ENCODE data around the gene HLCS.
"Not testable (repeated sequence)": the region's sequence is repeated elsewhere in the genome, so short reads cannot be mapped to it uniquely, and the experiment has no call there.

The HLCS gene

DNA sequence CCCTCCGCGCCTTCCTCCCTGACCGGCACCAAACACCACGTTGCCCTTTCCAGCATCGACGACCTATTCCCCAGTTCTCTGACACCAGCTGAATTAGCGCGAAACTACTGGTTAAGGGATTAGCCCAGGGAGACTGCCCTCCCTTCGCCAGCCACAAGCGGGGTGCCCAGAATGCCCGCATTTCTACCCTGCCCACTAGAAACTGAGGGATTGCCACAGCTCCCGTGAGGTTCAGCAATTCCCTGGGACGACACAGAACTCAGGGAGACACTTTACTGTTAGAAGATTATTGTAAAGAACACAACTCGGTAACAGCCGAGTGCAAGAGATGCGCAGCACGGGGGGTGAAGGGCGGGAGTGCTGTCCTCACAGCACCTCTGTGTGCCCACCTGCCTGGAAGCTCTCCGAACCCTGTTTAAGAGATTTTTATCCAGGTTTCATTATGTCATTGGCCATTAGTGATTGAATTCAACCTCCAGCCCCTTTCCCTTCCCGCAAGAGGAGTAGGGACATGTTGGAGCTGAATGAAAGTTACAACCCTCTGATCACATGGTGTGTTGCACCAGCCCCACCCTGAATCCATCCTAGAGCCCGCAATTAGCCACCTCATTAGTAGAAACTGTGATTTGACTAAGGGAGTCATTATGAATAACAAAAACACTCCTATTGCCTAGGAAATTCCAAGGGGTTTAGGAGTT lies 24.2 kb upstream of the HLCS start:
- Mint-ChIP-seq H3K9me3 (no peaks in the 10 kb centered on the region), H3K27me3 (no peaks in the 10 kb centered on the region), H3K27ac (peak overlapping the region; percentile 81), H3K4me3 (peak overlapping the region; percentile 87), H3K4me1 (peaks cover 6% of the 10 kb centered on the region), H3K36me3 (no peaks in the 10 kb centered on the region)
- ATAC-seq, result no peak

DNA sequence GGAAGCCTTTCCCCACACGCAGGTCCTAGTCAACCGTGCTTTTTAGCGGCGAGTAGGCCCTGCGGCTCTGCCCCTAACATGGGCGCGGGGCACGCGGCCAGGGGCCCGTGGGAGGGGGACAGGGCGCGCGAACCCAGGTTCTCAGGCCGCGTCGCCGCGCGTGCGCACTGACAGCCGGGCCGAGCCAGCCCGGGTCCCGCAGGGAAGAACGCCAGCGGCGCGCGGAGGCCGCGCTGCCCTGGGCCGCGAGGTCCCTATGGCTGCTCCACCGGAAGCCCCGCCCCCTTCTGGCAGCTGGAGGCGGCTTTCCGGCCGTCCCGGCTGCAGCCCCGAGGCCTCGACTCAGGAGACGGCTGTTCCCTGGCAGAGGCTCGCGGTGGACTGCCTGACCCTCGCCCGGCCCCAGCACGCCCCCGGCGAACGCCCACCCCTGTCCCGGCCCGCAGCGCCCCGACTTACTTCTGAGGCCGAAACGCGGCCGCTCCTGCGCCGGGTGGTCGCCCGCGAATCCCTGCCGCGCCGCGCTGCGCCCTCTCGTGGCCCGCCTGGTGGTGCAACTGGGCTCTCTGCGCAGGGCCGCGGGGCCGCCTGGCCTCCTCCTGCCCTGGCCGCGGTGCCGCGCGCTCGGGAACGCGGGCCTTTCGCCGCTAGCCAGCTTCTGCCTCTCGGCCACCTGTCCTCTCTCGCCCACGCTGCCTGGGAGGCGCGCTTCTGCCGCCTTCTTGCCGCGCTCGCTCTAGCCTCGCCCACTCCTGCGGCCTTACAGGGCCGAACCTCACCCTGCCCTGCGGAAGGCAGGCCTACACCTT lies 23.4 kb upstream of the HLCS start:
- peak overlapping the region; percentile 81 for H3K27ac Mint-ChIP-seq
- peak; percentile 97 for ATAC-seq
- H3K36me3 Mint-ChIP-seq, result no peaks in the 10 kb centered on the region
- no peaks in the 10 kb centered on the region for H3K27me3 Mint-ChIP-seq
- peaks cover 6% of the 10 kb centered on the region for H3K4me1 Mint-ChIP-seq
- peak overlapping the region; percentile 87 for H3K4me3 Mint-ChIP-seq
- no peaks in the 10 kb centered on the region for H3K9me3 Mint-ChIP-seq

DNA sequence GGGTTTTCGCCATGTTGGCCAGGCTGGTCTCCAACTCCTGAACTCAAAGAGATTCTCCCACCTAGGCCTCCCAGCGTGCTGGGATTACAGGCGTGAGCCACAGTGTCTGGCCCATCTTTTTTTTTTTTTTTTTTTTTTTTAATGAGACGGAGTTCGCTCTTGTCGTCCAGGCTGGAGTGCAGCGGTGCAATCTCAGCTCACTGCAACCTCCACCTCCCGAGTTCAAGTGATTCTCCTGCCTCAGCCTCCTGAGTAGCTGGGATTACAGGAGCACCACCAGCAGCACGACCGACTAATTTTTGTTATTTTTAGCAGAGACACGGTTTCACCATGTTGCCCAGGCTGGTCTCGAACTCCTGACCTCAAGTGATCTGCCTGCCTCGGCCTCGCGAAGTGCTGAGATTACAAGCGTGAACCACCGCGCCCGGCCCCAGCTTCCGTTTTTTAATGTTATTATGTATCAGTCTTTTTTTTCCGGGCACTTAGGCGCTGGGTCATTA lies 22.8 kb upstream of the HLCS start:
- not testable (repeated sequence) for H3K27me3 Mint-ChIP-seq, H3K36me3 Mint-ChIP-seq, ATAC-seq, H3K4me1 Mint-ChIP-seq, H3K9me3 Mint-ChIP-seq
- H3K27ac Mint-ChIP-seq, result peak overlapping the region; percentile 81
- H3K4me3 Mint-ChIP-seq, result peak overlapping the region; percentile 87

DNA sequence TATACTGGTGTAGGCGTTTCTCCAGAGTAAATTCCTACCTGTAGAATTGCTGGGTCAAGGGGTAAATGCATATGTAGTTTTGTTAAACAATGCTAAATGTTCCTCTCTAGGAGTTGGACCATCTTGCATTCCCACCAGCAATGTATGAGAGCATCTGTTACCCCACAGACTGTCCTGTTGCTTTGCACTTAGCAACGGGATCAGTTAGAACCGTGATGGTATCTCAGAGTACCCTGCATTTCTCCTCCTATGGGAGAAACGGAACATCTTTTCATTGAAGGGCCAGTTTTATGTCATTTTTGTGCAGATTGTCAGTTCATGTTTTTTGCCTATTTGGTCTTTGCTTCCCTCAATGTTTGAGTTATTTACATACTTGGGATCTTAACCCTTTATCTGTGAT lies 22.1 kb upstream of the HLCS start:
- H3K9me3 Mint-ChIP-seq, result no peaks in the 10 kb centered on the region
- H3K27ac Mint-ChIP-seq, result no peak overlapping the region
- H3K36me3 Mint-ChIP-seq, result no peaks in the 10 kb centered on the region
- no peak overlapping the region for H3K4me3 Mint-ChIP-seq
- H3K4me1 Mint-ChIP-seq, result peaks cover 6% of the 10 kb centered on the region
- H3K27me3 Mint-ChIP-seq, result no peaks in the 10 kb centered on the region
- no peak for ATAC-seq

DNA sequence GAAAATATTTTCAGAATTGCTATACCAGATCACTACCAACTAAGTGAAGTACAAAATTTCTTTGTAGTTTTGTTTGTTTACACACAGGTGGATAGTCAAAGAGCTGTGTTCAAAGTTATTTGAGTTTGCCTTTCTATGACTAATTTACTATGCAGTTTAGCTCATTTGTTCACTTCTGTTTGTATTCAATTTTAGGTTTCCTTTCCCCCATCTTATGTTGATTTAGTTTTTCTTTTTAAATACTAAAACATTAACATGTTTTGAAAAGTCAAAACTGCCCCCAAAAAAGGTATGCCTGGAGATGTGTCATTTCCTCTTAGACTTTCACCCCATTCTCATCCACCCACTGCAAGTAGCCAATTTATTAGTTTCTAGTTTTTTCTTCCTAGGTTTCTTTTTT lies 21.4 kb upstream of the HLCS start:
- no peaks in the 10 kb centered on the region for H3K27me3 Mint-ChIP-seq
- no peak overlapping the region for H3K27ac Mint-ChIP-seq
- peaks cover 6% of the 10 kb centered on the region for H3K4me1 Mint-ChIP-seq
- H3K36me3 Mint-ChIP-seq, result no peaks in the 10 kb centered on the region
- no peak for ATAC-seq
- H3K4me3 Mint-ChIP-seq, result no peak overlapping the region
- H3K9me3 Mint-ChIP-seq, result no peaks in the 10 kb centered on the region

DNA sequence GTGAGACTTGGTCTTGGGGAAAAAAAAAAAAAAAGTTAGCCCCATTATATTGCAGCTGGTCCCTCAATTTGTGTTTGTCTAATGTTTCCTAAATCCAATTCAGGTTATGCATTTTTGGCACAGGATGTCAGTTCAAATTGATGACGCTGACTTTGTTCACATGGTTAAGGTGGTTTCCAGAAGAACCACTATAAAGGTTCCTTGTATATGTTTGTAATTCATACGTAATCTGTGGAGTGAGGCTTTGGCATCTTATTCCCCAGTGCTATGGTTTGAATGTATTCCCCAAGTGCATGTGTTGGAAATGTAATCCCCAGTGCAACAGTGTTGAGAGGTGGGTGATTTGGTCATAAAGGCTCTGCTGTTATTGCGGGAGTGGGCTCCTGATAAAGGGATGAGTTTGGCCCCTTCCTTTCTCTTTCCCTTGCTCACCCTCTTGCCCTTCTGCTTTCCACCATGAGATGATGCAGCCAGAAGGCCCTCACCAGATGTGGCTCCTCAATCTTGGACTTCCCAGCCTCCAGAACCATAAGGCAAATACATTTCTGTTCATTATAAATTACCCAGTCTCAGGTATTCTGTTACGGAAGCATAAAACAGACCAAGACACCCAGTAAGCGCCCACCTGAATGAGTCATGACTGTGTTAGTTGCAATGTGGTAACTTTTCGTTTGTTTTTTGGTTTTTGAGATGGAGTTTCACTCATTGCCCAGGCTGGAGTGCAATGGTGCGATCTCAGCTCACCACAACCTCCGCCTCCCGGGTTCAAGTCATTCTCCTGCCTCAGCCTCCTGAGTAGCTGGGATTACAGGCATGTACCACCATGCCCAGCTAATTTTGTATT lies 19.5 kb upstream of the HLCS start:
- Mint-ChIP-seq H3K27me3 (no peaks in the 10 kb centered on the region), H3K9me3 (no peaks in the 10 kb centered on the region), H3K27ac (no peak overlapping the region), H3K36me3 (no peaks in the 10 kb centered on the region), H3K4me1 (peaks cover 13% of the 10 kb centered on the region), H3K4me3 (no peak overlapping the region)
- no peak for ATAC-seq

DNA sequence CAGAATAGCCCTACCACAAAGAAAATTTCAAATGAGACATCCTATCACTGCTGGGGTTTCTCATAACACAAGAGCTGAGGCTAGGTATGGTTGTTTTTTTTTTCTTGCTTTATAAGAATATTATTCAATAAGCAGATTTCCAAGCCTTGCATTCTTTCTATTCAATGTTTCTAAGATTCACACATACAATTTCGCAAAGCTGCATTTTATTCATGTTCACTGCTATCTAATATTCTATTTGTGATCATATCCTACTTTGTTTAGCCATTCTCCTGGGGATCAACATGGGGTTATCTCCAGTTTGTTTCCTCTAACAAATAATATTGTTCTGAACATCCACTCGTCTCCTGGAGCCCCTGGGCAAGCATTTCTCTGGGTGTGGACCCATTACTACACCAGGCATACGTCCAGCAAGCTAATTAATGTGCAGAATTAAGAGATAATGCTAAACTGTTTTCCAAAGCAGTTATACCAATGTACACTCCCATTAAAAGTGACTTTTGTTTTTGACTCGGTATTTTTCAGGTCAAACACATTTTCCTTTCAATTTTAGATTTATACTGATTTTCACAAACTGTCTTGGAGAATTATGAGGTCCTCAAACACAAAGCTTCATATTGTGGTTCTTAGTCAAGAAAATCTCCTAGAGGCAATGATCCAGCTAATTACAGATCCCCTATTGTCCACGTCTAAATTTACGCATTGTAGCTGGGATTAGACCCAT lies 15.7 kb upstream of the HLCS start:
- Mint-ChIP-seq H3K27ac (no peak overlapping the region), H3K4me3 (no peak overlapping the region), H3K27me3 (no peaks in the 10 kb centered on the region), H3K4me1 (peaks cover 25% of the 10 kb centered on the region), H3K36me3 (no peaks in the 10 kb centered on the region), H3K9me3 (no peaks in the 10 kb centered on the region)
- ATAC-seq, result no peak

DNA sequence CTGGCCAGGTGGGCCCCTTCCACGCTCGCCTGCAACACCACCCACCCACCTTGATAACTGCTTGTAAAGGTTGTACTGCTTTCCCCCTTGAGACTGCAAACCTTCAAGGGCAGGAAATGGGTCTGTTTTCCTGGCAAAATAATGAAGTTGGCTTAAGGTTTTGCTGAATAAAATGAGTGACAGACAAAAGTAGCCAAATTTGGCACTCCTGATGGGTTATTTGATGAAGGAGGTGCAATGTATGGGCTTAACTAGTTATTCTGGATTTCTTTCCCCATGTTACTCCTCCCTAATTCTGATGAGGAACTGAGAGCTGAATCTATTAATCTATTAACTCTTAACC lies 14.6 kb upstream of the HLCS start:
- Mint-ChIP-seq H3K27ac (peak overlapping the region; percentile 69), H3K9me3 (no peaks in the 10 kb centered on the region), H3K4me3 (peak overlapping the region; percentile 82), H3K4me1 (peaks cover 35% of the 10 kb centered on the region), H3K27me3 (no peaks in the 10 kb centered on the region), H3K36me3 (no peaks in the 10 kb centered on the region)
- peak; percentile 24 for ATAC-seq

DNA sequence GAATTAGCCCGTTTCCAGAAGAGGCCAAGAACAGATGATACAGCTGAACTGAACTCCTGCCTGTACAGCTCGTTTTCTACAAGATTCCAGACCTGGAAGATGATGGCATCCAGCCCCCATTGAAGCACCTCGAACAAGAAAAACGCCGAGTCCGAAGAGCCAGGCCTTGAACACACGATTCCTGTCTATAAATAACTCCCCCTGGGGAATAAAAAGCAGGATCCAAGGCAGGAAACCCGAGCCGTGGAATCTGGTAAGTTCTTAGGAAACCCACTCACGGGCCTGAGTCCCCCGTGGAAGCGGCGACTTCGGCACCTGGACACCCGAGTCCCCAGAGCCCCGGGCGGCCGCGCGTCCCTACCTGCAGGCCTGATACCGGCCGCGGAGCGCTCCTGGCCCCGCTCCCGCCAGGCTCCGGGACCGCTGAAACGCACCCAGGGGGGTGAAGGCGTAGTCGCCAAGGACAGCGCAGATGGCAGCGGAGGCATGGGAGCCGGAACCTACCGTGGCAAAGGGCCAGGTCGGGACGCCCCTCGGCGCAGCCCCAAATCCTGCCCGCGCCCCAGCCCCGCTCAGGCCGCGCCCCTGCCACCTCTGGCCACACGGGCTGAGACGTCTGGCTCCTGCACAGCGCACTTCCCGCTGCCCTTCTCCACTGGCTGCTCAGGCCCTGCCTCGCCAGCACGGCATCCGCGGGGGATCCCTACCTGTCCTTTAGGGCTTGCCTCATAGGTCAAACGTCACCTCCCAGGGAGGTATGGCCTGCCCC lies 14.0 kb upstream of the HLCS start:
- H3K27me3 Mint-ChIP-seq, result no peaks in the 10 kb centered on the region
- H3K9me3 Mint-ChIP-seq, result no peaks in the 10 kb centered on the region
- peak overlapping the region; percentile 82 for H3K4me3 Mint-ChIP-seq
- peak; percentile 73 for ATAC-seq
- H3K36me3 Mint-ChIP-seq, result no peaks in the 10 kb centered on the region
- peaks cover 35% of the 10 kb centered on the region for H3K4me1 Mint-ChIP-seq
- H3K27ac Mint-ChIP-seq, result peak overlapping the region; percentile 69

DNA sequence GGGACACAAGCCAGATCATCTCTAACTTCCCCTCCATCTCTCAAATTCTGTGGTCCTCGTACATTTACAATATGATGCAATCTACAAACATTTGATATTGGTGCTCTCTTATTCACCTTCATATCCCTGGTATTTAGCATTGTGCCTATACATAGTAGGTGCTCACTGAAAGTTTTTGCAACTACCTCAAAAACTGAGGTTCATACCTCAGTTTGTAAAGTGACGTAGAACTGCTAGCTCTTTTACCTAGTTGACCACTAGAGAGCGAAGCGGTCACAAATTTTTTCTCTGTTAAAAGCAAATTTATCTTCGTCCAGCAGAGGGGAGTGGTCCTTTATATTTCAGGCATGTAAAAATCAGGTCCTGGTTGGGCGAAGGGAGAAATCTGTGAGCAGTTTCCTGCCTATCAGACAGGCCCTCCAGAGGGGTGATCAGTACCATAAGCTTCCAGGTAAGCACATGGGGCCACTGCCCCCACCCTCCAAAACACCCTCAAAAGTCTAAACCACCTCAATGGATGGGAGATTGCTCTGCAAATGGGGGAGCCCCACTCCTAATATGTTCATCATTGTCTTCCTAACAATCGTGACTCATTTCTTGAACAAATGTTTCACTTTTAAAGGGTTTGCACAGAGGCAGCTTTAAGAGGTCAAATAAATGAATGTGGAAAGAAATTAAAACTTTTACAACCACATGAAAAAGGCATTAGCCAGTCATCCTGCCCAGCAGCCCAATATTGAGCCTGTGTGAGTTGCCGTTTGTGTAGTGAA lies 10.6 kb upstream of the HLCS start:
- Mint-ChIP-seq H3K4me3 (no peak overlapping the region), H3K27ac (peak overlapping the region; percentile 70), H3K4me1 (peaks cover 35% of the 10 kb centered on the region), H3K27me3 (no peaks in the 10 kb centered on the region), H3K9me3 (no peaks in the 10 kb centered on the region), H3K36me3 (no peaks in the 10 kb centered on the region)
- peak; percentile 76 for ATAC-seq

DNA sequence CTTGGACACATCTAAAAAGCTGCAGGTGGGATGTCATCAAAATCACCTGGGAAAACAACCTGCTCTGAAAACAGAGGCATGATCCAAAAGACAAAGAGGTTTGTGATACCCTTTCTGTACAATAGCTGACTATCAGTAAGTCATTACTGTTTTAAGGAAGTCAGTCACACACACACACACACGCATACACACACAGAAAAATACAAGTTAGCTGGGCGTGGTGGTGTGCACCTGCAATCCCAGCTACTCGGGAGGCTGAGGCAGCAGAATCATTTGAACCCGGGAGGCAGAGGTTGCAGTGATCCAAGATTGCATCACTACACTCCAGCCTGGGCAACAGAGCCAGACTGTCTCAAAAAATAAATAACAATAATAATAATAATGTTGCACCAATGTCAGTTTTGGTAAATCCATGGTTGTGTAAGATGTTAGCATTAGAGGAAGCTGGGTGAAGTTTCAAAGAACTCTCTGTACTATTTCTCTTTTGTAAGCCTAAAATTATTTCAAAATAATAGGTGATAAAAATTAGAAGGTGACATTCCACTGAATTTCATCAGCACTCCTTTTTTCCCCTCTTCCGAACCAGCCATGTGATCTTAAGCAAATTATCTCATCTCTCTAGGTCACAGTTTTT lies 9.9 kb upstream of the HLCS start:
- no peaks in the 10 kb centered on the region for H3K9me3 Mint-ChIP-seq
- no peaks in the 10 kb centered on the region for H3K27me3 Mint-ChIP-seq
- no peak overlapping the region for H3K4me3 Mint-ChIP-seq
- no peaks in the 10 kb centered on the region for H3K36me3 Mint-ChIP-seq
- ATAC-seq, result no peak
- peak overlapping the region; percentile 70 for H3K27ac Mint-ChIP-seq
- peaks cover 32% of the 10 kb centered on the region for H3K4me1 Mint-ChIP-seq

DNA sequence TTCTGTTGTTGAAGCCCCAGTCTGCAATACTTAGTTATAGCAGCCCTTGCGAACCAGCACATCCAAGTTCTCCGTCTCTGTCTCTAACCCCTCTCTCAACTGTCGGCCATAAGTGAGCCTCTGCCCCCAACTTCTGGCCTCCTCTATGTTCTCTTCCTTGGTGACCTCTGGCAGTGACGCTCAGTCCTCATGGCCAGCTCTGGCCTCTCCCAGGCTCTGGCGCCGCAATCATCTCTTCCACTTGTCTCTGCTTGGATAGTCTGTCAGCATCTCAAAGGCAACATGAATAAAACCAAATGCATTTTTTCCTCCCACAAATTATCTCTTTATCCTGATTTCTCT lies 8.4 kb upstream of the HLCS start:
- Mint-ChIP-seq H3K36me3 (no peaks in the 10 kb centered on the region), H3K9me3 (no peaks in the 10 kb centered on the region), H3K27ac (no peak overlapping the region), H3K27me3 (no peaks in the 10 kb centered on the region), H3K4me3 (no peak overlapping the region), H3K4me1 (peaks cover 22% of the 10 kb centered on the region)
- no peak for ATAC-seq

DNA sequence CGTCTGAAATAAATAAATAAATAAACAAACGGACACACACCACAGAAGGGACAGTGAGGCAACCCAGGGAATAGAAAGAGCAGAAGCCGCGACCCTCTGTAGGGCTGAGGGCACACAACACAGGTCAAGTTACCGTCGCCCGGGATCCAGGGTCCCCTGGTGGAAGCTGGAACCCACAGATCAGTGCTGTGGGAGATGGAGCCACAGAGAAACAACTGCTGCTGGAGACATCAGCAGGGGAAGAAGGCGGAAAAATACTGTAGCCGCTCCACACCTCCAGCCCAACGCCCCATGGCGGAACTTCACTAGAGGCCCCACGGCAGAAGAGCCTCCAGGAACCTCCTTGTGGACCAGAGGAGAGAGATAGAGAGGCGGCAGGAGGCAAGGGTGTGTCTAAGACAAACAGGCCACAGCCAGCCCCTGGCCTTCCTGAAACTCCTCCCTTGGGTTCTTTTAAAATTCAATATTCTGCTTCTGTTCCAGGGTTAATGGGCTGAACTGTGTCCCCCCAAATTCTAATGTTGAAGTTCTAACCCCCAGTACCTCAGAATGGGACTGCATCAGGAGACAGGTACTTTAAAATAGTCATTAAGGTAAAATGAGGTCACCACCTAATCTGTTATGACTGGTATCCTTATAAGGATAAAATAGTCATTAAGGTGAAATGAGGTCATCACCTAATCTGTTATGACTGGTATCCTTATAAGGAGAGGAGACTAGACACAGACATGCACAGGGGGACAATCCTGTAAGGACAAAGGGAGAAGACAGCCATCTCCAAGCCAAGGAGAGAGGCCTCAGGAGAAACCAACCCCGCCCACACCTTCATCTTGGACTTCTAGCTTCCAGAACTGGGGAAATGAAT lies 7.7 kb upstream of the HLCS start:
- Mint-ChIP-seq H3K9me3 (no peaks in the 10 kb centered on the region), H3K36me3 (no peaks in the 10 kb centered on the region), H3K4me1 (peaks cover 22% of the 10 kb centered on the region), H3K27me3 (no peaks in the 10 kb centered on the region), H3K27ac (no peak overlapping the region), H3K4me3 (no peak overlapping the region)
- ATAC-seq, result no peak

Data from stimulated activated memory B cell treated with anti-CD40 and anti-IgM and Interleukin-4, amounts not matched to agents 10 μg/mL and 1 μg/mL and 100 μg/mL, for 72 hours (primary cell).